ENCODE measurements around the gene TBC1D10B. TPM values are rescaled to one million over a fixed set of nuclear protein-coding genes. Genes with fewer than 3 reads are reported as not detected.
"Not testable (repeated sequence)": the region's sequence is repeated elsewhere in the genome, so short reads cannot be mapped to it uniquely, and the experiment has no call there.

TBC1D10B gene
- polyA plus RNA-seq, 3 donors: 12.2 to 36.0 (median 13.8) TPM

GRCh38 chr16:30397056-30397455 lies 26.8 kb upstream of the TBC1D10B start:
- H3K9ac ChIP-seq (ENCODE audit: insufficient read depth, low read length, poor library complexity, severe bottlenecking): no peak overlapping the region

DNA sequence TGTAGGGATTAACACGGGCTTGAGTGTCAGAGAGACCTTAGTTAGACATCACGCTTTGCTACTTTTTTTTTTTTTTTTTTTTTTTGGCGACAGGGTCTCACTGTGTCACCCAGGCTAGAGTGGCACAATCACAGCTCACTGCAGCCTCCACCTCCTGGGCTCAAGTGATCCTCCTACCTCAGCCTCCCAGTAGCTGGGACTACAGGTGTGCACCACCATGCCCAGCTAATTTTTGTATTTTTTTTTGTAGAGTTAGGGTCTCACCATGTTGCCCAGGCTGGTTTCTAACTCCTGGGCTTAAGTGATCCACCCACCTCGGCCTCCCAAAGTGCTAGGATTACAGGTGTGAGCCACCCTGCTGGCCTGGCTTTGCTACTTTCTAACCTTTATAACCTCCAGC lies 26.3 kb upstream of the TBC1D10B start:
- Mint-ChIP-seq H3K4me3 (peak overlapping the region in 1 of 2 donors; percentile 84), H3K36me3 (peaks cover 5 to 13% of the 10 kb centered on the region in 2 donors), H3K27me3 (ENCODE audit: low read depth in 3 of 3) (peaks cover 7 to 28% (median 11%) of the 10 kb centered on the region in 3 donors), H3K4me1 (peaks cover 36% of the 10 kb centered on the region)
- 100% methylated on average over 1 of the region's 4 CpGs for WGBS (ENCODE audit: insufficient coverage)
- H3K27ac Mint-ChIP-seq; H3K9me3 ChIP-seq (replicated peaks in 1 of 2; ENCODE audit: control insufficient read depth in 1 of 2, insufficient read depth in 1 of 2, low read length in 2 of 2); H3K9me3 Mint-ChIP-seq; H3K27ac ChIP-seq (ENCODE audit: low read depth in 1 of 2, low read length in 2 of 2); H3K4me3 ChIP-seq (replicated peaks in 1 of 3; ENCODE audit: low read depth in 2 of 3, low read length in 3 of 3); H3K79me2 ChIP-seq (ENCODE audit: insufficient read depth, low read length); H3K27me3 ChIP-seq (ENCODE audit: control insufficient read depth in 2 of 2, insufficient read depth in 2 of 2, low read length in 2 of 2); H3K9ac ChIP-seq (ENCODE audit: insufficient read depth, low read length, poor library complexity, severe bottlenecking); DNase-seq; H3K36me3 ChIP-seq (replicated peaks in 1 of 2; ENCODE audit: control insufficient read depth in 1 of 2, insufficient read depth in 2 of 2, low read length in 2 of 2); intact Hi-C loops (cut with micrococcal nuclease); H2AFZ ChIP-seq (ENCODE audit: insufficient read depth, low read depth, low read length, poor library complexity, severe bottlenecking); H4K20me1 ChIP-seq (ENCODE audit: insufficient read depth, low read length): not testable (repeated sequence)
- peaks cover 21 to 31% of the 10 kb centered on the region in 2 donors for H3K4me1 ChIP-seq (ENCODE audit: control insufficient read depth in 1 of 2, insufficient read depth in 2 of 2, low read length in 2 of 2)
- peak overlapping the region; percentile 79 for H3K4me2 ChIP-seq (replicated peaks; ENCODE audit: extremely low read depth, low read length, poor library complexity, severe bottlenecking)

More at GRCh38 chr16:30397056-30397455, 26.8 kb upstream of the TBC1D10B start:
- no peak for DNase-seq
- intact Hi-C loops (cut with micrococcal nuclease): no loop called here
- Histone ChIP-seq H4K20me1 (ENCODE audit: insufficient read depth, low read length) (no peaks in the 10 kb centered on the region), H3K4me3 (replicated peaks in 1 of 3; ENCODE audit: low read depth in 2 of 3, low read length in 3 of 3) (no peak overlapping the region), H3K27ac (ENCODE audit: low read depth in 1 of 2, low read length in 2 of 2) (no peak overlapping the region), H2AFZ (ENCODE audit: insufficient read depth, low read depth, low read length, poor library complexity, severe bottlenecking) (no peak overlapping the region), H3K4me2 (replicated peaks; ENCODE audit: extremely low read depth, low read length, poor library complexity, severe bottlenecking) (no peak overlapping the region), H3K36me3 (replicated peaks in 1 of 2; ENCODE audit: control insufficient read depth in 1 of 2, insufficient read depth in 2 of 2, low read length in 2 of 2) (no peaks in the 10 kb centered on the region), H3K27me3 (ENCODE audit: control insufficient read depth in 2 of 2, insufficient read depth in 2 of 2, low read length in 2 of 2) (no peaks in the 10 kb centered on the region), H3K4me1 (ENCODE audit: control insufficient read depth in 1 of 2, insufficient read depth in 2 of 2, low read length in 2 of 2) (peaks cover 21 to 31% of the 10 kb centered on the region in 2 donors), H3K9me3 (replicated peaks in 1 of 2; ENCODE audit: control insufficient read depth in 1 of 2, insufficient read depth in 1 of 2, low read length in 2 of 2) (no peaks in the 10 kb centered on the region), H3K79me2 (ENCODE audit: insufficient read depth, low read length) (no peaks in the 10 kb centered on the region)
- Mint-ChIP-seq H3K9me3 (no peaks in the 10 kb centered on the region), H3K4me1 (peaks cover 37% of the 10 kb centered on the region), H3K27ac (no peak overlapping the region), H3K36me3 (peaks cover 5 to 13% of the 10 kb centered on the region in 2 donors), H3K27me3 (ENCODE audit: low read depth in 3 of 3) (peaks cover 7 to 26% (median 11%) of the 10 kb centered on the region in 3 donors), H3K4me3 (no peak overlapping the region)
- TF ChIP-seq, protein P1, sequence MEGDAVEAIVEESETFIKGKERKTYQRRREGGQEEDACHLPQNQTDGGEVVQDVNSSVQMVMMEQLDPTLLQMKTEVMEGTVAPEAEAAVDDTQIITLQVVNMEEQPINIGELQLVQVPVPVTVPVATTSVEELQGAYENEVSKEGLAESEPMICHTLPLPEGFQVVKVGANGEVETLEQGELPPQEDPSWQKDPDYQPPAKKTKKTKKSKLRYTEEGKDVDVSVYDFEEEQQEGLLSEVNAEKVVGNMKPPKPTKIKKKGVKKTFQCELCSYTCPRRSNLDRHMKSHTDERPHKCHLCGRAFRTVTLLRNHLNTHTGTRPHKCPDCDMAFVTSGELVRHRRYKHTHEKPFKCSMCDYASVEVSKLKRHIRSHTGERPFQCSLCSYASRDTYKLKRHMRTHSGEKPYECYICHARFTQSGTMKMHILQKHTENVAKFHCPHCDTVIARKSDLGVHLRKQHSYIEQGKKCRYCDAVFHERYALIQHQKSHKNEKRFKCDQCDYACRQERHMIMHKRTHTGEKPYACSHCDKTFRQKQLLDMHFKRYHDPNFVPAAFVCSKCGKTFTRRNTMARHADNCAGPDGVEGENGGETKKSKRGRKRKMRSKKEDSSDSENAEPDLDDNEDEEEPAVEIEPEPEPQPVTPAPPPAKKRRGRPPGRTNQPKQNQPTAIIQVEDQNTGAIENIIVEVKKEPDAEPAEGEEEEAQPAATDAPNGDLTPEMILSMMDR (IDR thresholded peaks at IDR 0.05): no peak
- WGBS (ENCODE audit: insufficient coverage): 89% methylated on average over 1 of the region's 4 CpGs
